Trophoblast cell (in vitro differentiated cells and primary cell): ENCODE results near the gene DOCK8.

Experiments
- DNase-seq, 2 donors: peaks; one replicate each; pipeline ENCODE4 v3.0.0-alpha.2; 2016
- H2AFZ ChIP-seq: 2 replicates; pipeline ENCODE4 v1.6.1; 2013; ENCODE audit warnings: low read length, moderate library complexity, mild to moderate bottlenecking; ENCODE audit not compliant: insufficient read depth, poor library complexity
- H2AK5ac ChIP-seq: 2 replicates; pipeline ENCODE4 v1.6.1; 2013; ENCODE audit warnings: mild to moderate bottlenecking, low read length
- H2BK120ac ChIP-seq: 2 replicates; pipeline ENCODE4 v1.6.1; 2013; ENCODE audit warnings: low read length, mild to moderate bottlenecking, moderate library complexity; ENCODE audit not compliant: insufficient read depth, poor library complexity
- H2BK12ac ChIP-seq: 2 replicates; pipeline ENCODE4 v1.6.1; 2013; ENCODE audit warnings: mild to moderate bottlenecking, low read length, moderate library complexity
- H2BK5ac ChIP-seq: 2 replicates; pipeline ENCODE4 v1.6.1; 2013; ENCODE audit warnings: low read length, low read depth, moderate library complexity, mild to moderate bottlenecking; ENCODE audit not compliant: poor library complexity
- H3K14ac ChIP-seq: 2 replicates; pipeline ENCODE4 v1.6.1; 2013; ENCODE audit warnings: mild to moderate bottlenecking, low read length
- H3K18ac ChIP-seq: 2 replicates; pipeline ENCODE4 v1.6.1; 2013; ENCODE audit warnings: mild to moderate bottlenecking, low read length
- H3K23ac ChIP-seq: 2 replicates; pipeline ENCODE4 v1.6.1; 2013; ENCODE audit warnings: low read length
- H3K27ac ChIP-seq: 2 replicates; pipeline ENCODE4 v1.5.1; 2013; ENCODE audit warnings: low read depth, mild to moderate bottlenecking, inconsistent platforms, low read length, moderate library complexity
- H3K27me3 ChIP-seq: 2 replicates; pipeline ENCODE4 v1.6.1; 2013; ENCODE audit warnings: inconsistent platforms, mild to moderate bottlenecking, low read length, moderate library complexity; ENCODE audit not compliant: insufficient read depth
- H3K36me3 ChIP-seq, 2 experiments: 1 replicate in 1 of 2; 2 replicates in 1 of 2; pipeline ENCODE4 v1.6.1; 2013; ENCODE audit warnings: low read length in 2 of 2, mild to moderate bottlenecking in 2 of 2, moderate library complexity in 1 of 2; ENCODE audit not compliant: insufficient read depth in 2 of 2, control insufficient read depth in 1 of 2
- H3K4ac ChIP-seq: 2 replicates; pipeline ENCODE4 v1.6.1; 2013; ENCODE audit warnings: low read depth, mild to moderate bottlenecking, low read length, moderate library complexity
- H3K4me1 ChIP-seq, 2 experiments: 1 replicate in 1 of 2; 2 replicates in 1 of 2; pipeline ENCODE4 v1.6.1; 2013; ENCODE audit warnings: low read length in 2 of 2, mild to moderate bottlenecking in 2 of 2, moderate library complexity in 1 of 2; ENCODE audit not compliant: insufficient read depth in 2 of 2, control insufficient read depth in 1 of 2
- H3K4me2 ChIP-seq: 2 replicates; pipeline ENCODE4 v1.6.1; 2013; ENCODE audit warnings: inconsistent platforms, mild to moderate bottlenecking, low read length, moderate library complexity
- H3K4me3 ChIP-seq: 2 replicates; pipeline ENCODE4 v1.5.1; 2013; ENCODE audit warnings: mild to moderate bottlenecking, low read depth, low read length, inconsistent platforms
- H3K79me1 ChIP-seq: one replicate; pipeline ENCODE4 v1.6.1; 2013; ENCODE audit warnings: low read length
- H3K79me2 ChIP-seq: 2 replicates; pipeline ENCODE4 v1.6.1; 2013; ENCODE audit warnings: low read length, mild to moderate bottlenecking; ENCODE audit not compliant: control insufficient read depth, insufficient read depth, poor library complexity
- H3K9ac ChIP-seq: 2 replicates; pipeline ENCODE4 v1.6.1; 2013; ENCODE audit warnings: mild to moderate bottlenecking, low read length
- H3K9me3 ChIP-seq: 2 replicates; pipeline ENCODE4 v1.6.1; 2013; ENCODE audit warnings: low read depth, mild to moderate bottlenecking, control low read depth, inconsistent platforms, low read length; ENCODE audit not compliant: insufficient read depth
- H4K12ac ChIP-seq: 2 replicates; pipeline ENCODE4 v1.6.1; 2013; ENCODE audit warnings: low read depth, mild to moderate bottlenecking, low read length, moderate library complexity
- H4K8ac ChIP-seq: 2 replicates; pipeline ENCODE4 v1.6.1; 2013; ENCODE audit warnings: low read depth, mild to moderate bottlenecking, low read length, moderate library complexity
- H4K91ac ChIP-seq: one replicate; pipeline ENCODE4 v1.6.1; 2013; ENCODE audit warnings: low read depth, mild to moderate bottlenecking, low read length, moderate library complexity
- WGBS: extraction: QIAGEN DNeasy Blood & Tissue Kit; methylation state at CpG from one replicate; pipeline ENCODE4 v1.1.7; 2013; ENCODE audit warnings: missing lambda C conversion rate; ENCODE audit not compliant: insufficient read length, insufficient coverage; ENCODE audit errors: extremely low coverage; 5-methylcytosine and 5-hydroxymethylcytosine counted together

Gene DOCK8

GRCh38 chr9:219670-220365, 5.2 kb downstream of the DOCK8 start:
- no peaks in the 10 kb centered on the region for H3K27me3 ChIP-seq
- H4K8ac ChIP-seq = no peak overlapping the region
- H2AFZ ChIP-seq = no peak overlapping the region
- no peak overlapping the region for H3K4me3 ChIP-seq
- no peak overlapping the region for H3K14ac ChIP-seq
- H3K9ac ChIP-seq = no peak overlapping the region
- WGBS = no CpG with 5 or more reads among the region's 7 CpGs
- H3K36me3 ChIP-seq = no peaks in the 10 kb centered on the region
- DNase-seq = no peak
- no peak overlapping the region for H2BK120ac ChIP-seq
- H4K91ac ChIP-seq = no peak overlapping the region
- H2BK5ac ChIP-seq = no peak overlapping the region
- peaks cover 3 to 4% of the 10 kb centered on the region in 2 experiments for H3K4me1 ChIP-seq
- H4K12ac ChIP-seq = no peak overlapping the region
- no peak overlapping the region for H3K27ac ChIP-seq
- H3K4me2 ChIP-seq = no peak overlapping the region
- H2AK5ac ChIP-seq = no peak overlapping the region
- H3K9me3 ChIP-seq = no peaks in the 10 kb centered on the region
- H3K18ac ChIP-seq = no peak overlapping the region
- peaks cover under 1% of the 10 kb centered on the region for H3K79me2 ChIP-seq
- H3K79me1 ChIP-seq = peaks cover 3% of the 10 kb centered on the region
- no peak overlapping the region for H3K4ac ChIP-seq
- H2BK12ac ChIP-seq = no peak overlapping the region
- no peak overlapping the region for H3K23ac ChIP-seq

GRCh38 chr9:221989-222776, 7.5 kb downstream of the DOCK8 start:
- no peaks in the 10 kb centered on the region for H3K79me1 ChIP-seq
- no peaks in the 10 kb centered on the region for H3K27me3 ChIP-seq
- H3K4me3 ChIP-seq = no peak overlapping the region
- no peak overlapping the region for H3K27ac ChIP-seq
- H3K9ac ChIP-seq = no peak overlapping the region
- no peaks in the 10 kb centered on the region for H3K9me3 ChIP-seq
- peaks cover 3 to 4% of the 10 kb centered on the region in 2 experiments for H3K4me1 ChIP-seq
- H3K4me2 ChIP-seq = no peak overlapping the region
- H2BK5ac ChIP-seq = no peak overlapping the region
- WGBS = no CpG with 5 or more reads among the region's 6 CpGs
- H4K12ac ChIP-seq = no peak overlapping the region
- H2BK12ac ChIP-seq = no peak overlapping the region
- H3K23ac ChIP-seq = no peak overlapping the region
- no peak overlapping the region for H3K14ac ChIP-seq
- H4K91ac ChIP-seq = no peak overlapping the region
- no peak overlapping the region for H2AFZ ChIP-seq
- H3K36me3 ChIP-seq = no peaks in the 10 kb centered on the region
- H2BK120ac ChIP-seq = no peak overlapping the region
- no peak for DNase-seq
- H3K4ac ChIP-seq = no peak overlapping the region
- no peak overlapping the region for H3K18ac ChIP-seq
- H2AK5ac ChIP-seq = no peak overlapping the region
- H4K8ac ChIP-seq = no peak overlapping the region
- H3K79me2 ChIP-seq = no peaks in the 10 kb centered on the region

GRCh38 chr9:223152-223551, 8.5 kb downstream of the DOCK8 start:
- Histone ChIP-seq H3K27me3 (no peaks in the 10 kb centered on the region), H2BK120ac (no peak overlapping the region), H3K18ac (no peak overlapping the region), H3K79me1 (no peaks in the 10 kb centered on the region), H3K4me2 (no peak overlapping the region), H3K79me2 (no peaks in the 10 kb centered on the region), H3K4me3 (no peak overlapping the region), H4K8ac (no peak overlapping the region), H4K91ac (no peak overlapping the region), H2BK12ac (no peak overlapping the region), H2BK5ac (no peak overlapping the region), H2AK5ac (no peak overlapping the region), H3K9ac (no peak overlapping the region), H4K12ac (no peak overlapping the region), H3K36me3 (no peaks in the 10 kb centered on the region), H3K4ac (no peak overlapping the region), H3K4me1 (peaks cover 3 to 4% of the 10 kb centered on the region in 2 experiments), H3K9me3 (no peaks in the 10 kb centered on the region), H3K27ac (no peak overlapping the region), H2AFZ (no peak overlapping the region), H3K23ac (no peak overlapping the region), H3K14ac (no peak overlapping the region)
- WGBS = no CpG with 5 or more reads among the region's 3 CpGs
- no peak for DNase-seq

GRCh38 chr9:224026-224425, 9.4 kb downstream of the DOCK8 start:
- Histone ChIP-seq H3K36me3 (no peaks in the 10 kb centered on the region), H3K79me2 (no peaks in the 10 kb centered on the region), H3K27me3 (no peaks in the 10 kb centered on the region), H3K4me3 (no peak overlapping the region), H4K12ac (no peak overlapping the region), H2BK12ac (no peak overlapping the region), H3K4me1 (peaks cover 3 to 4% of the 10 kb centered on the region in 2 experiments), H4K8ac (no peak overlapping the region), H2AK5ac (no peak overlapping the region), H3K18ac (no peak overlapping the region), H3K23ac (no peak overlapping the region), H2BK5ac (no peak overlapping the region), H3K4ac (no peak overlapping the region), H2AFZ (no peak overlapping the region), H3K4me2 (no peak overlapping the region), H3K9ac (no peak overlapping the region), H3K14ac (no peak overlapping the region), H2BK120ac (no peak overlapping the region), H3K27ac (no peak overlapping the region), H3K9me3 (peaks cover 1% of the 10 kb centered on the region), H4K91ac (no peak overlapping the region), H3K79me1 (no peaks in the 10 kb centered on the region)
- WGBS = no CpG with 5 or more reads among the region's 5 CpGs
- DNase-seq = no peak
